CD8-positive, alpha-beta memory T cell (primary cell): ENCODE measurements around the gene MCM3AP. TPM values are rescaled to one million over a fixed set of nuclear protein-coding genes. Genes with fewer than 3 reads are reported as not detected.

ENCODE experiments used
- CTCF ChIA-PET: fragments of 350-600 bp; sonication (Branson Sonifier 250); formaldehyde crosslinking; loops from one replicate; lab custom pipeline; 2021; ENCODE audit warnings: antibody characterized with exemption; lab: Charles Lee
- POLR2A ChIA-PET: fragments of 350-600 bp; sonication (Branson Sonifier 250); formaldehyde crosslinking; loops from one replicate; lab custom pipeline; 2021; ENCODE audit warnings: antibody characterized with exemption; lab: Charles Lee
- DNase-seq, 5 donors: peaks; one replicate each; pipeline versions ENCODE4 v3.0.0 to v3.0.0-alpha.2; 2020 to 2022; ENCODE audit warnings: mixed read lengths in 1 of 5
- H3K27ac ChIP-seq: one replicate; pipeline ENCODE4 v1.7.0; 2013; ENCODE audit warnings: low read depth, mild to moderate bottlenecking, low read length, moderate library complexity
- H3K27me3 ChIP-seq: 2 replicates; pipeline ENCODE4 v1.7.0; 2013; ENCODE audit warnings: low read length, mild to moderate bottlenecking; ENCODE audit not compliant: insufficient read depth, poor library complexity, severe bottlenecking
- H3K36me3 ChIP-seq: 2 replicates; pipeline ENCODE4 v1.7.0; 2013; ENCODE audit warnings: mild to moderate bottlenecking, low read length, moderate library complexity; ENCODE audit not compliant: insufficient read depth
- H3K4me1 ChIP-seq: 2 replicates; pipeline ENCODE4 v1.7.0; 2013; ENCODE audit warnings: mild to moderate bottlenecking, low read length, moderate library complexity; ENCODE audit not compliant: insufficient read depth
- H3K4me3 ChIP-seq: 2 replicates; pipeline ENCODE4 v1.7.0; 2013; ENCODE audit warnings: mild to moderate bottlenecking, low read length
- H3K9me3 ChIP-seq: 2 replicates; pipeline ENCODE4 v1.7.0; 2013; ENCODE audit warnings: mild to moderate bottlenecking, low read length
- H3K27ac Mint-ChIP-seq, 8 donors: one replicate each; pipeline ENCODE4 v1.8.0; 2020 to 2021; ENCODE audit warnings: mixed read lengths in 8 of 8, mild to moderate bottlenecking in 6 of 8, inconsistent platforms in 3 of 8, moderate library complexity in 3 of 8
- H3K27me3 Mint-ChIP-seq, 2 donors: one replicate each; pipeline ENCODE4 v1.8.0; 2020 to 2021; ENCODE audit warnings: mixed read lengths in 2 of 2, mild to moderate bottlenecking in 1 of 2, moderate library complexity in 1 of 2
- H3K36me3 Mint-ChIP-seq, 3 donors: one replicate each; pipeline ENCODE4 v1.8.0; 2020 to 2021; ENCODE audit warnings: mixed read lengths in 3 of 3, inconsistent platforms in 1 of 3, mild to moderate bottlenecking in 1 of 3
- H3K4me1 Mint-ChIP-seq, 3 donors: one replicate each; pipeline ENCODE4 v1.8.0; 2020 to 2021; ENCODE audit warnings: mixed read lengths in 3 of 3, inconsistent platforms in 1 of 3, mild to moderate bottlenecking in 1 of 3
- H3K4me3 Mint-ChIP-seq, 7 donors: one replicate each; pipeline ENCODE4 v1.8.0; 2020 to 2021; ENCODE audit warnings: mixed read lengths in 7 of 7, mild to moderate bottlenecking in 6 of 7, moderate library complexity in 4 of 7, inconsistent platforms in 2 of 7
- H3K9me3 Mint-ChIP-seq, 5 donors: one replicate each; pipeline ENCODE4 v1.8.0; 2020 to 2022; ENCODE audit warnings: mixed read lengths in 5 of 5, mild to moderate bottlenecking in 3 of 5, moderate library complexity in 2 of 5, inconsistent platforms in 1 of 5
- polyA plus RNA-seq: library from polyadenylated mRNA; unstranded; fragments of 300-500 nt; fragmentation: Illumina TruSeq; gene quantifications from one replicate; pipeline ENCODE4 v1.2.3, GENCODE V29; 2021
- total RNA-seq, 2 experiments: library from RNA; stranded (reverse); gene quantifications; one replicate each; pipeline ENCODE4 v1.2.3, GENCODE V29; 2021

MCM3AP gene
- total and polyA plus RNA-seq, 3 experiments from 2014 or later: 56.7 to 133 (median 131) TPM

DNA sequence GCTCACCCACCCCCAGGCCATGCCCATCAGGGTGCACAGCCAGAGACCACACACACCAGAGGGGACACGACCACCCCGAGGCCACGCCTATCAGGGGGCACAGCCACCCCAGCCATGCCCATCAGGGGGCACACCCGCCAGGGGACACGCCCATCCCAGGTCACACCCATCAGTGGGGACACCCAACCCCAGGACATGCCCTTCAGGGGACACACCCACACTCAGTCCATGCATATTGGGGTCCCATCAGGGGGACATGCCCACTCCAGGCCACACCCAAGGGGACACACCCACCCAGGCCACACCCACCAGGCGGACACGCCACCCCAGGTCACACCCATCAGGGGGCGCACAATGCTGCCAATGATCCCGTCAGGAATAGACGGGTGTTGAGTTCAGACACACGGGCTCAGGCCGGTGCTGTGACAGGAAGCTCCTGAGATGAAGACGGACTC is 20.7 kb downstream of the MCM3AP start:
- H3K27ac ChIP-seq: no peak overlapping the region
- no peak for DNase-seq
- no peaks in the 10 kb centered on the region for H3K9me3 Mint-ChIP-seq
- H3K4me1 ChIP-seq: no peaks in the 10 kb centered on the region
- H3K27me3 ChIP-seq: no peaks in the 10 kb centered on the region
- H3K27ac Mint-ChIP-seq: peak overlapping the region in 1 of 8 donors; percentile 46
- no peaks in the 10 kb centered on the region for H3K9me3 ChIP-seq
- H3K4me3 Mint-ChIP-seq: no peak overlapping the region
- H3K27me3 Mint-ChIP-seq: no peaks in the 10 kb centered on the region
- H3K36me3 ChIP-seq: peaks cover 39% of the 10 kb centered on the region
- peaks cover 3 to 81% (median 11%) of the 10 kb centered on the region in 3 donors for H3K36me3 Mint-ChIP-seq
- no peaks in the 10 kb centered on the region for H3K4me1 Mint-ChIP-seq
- no peak overlapping the region for H3K4me3 ChIP-seq
- ChIA-PET CTCF (no interaction called here), POLR2A (no interaction called here)

DNA sequence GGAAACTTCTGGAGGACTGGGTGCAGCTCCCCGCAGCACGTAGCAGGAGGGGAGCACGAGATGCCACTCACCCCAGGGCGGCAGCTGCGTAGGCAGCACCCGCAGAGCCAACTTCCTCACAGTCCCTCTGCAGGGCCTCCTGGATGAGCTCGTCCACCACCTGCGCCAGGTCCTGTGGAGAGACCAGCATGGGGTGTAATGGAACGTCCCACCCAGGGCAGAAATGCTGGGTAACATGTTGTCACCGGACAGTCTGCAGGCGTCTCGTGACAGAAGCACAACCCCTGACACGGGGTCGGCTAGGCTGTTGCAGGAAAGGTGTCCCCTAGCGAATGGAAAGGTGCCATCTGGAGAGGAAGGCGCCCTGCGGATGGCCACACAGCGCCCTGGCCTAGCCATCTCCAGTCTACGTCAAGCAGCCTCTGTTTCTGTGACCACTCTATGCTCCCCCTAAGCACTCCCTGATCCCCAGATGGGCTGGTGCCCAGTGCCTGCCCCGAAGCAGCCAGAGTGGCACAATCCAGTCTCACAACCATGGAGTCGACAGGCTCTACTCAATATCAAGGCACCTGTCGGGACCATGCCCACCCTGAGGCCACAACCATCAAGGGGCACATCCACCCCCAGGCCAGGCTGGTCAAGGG is 21.2 kb downstream of the MCM3AP start:
- H3K4me3 ChIP-seq: no peak overlapping the region
- CTCF ChIA-PET: no interaction called here
- no peaks in the 10 kb centered on the region for H3K27me3 ChIP-seq
- Mint-ChIP-seq H3K4me3 (no peak overlapping the region), H3K27me3 (no peaks in the 10 kb centered on the region), H3K27ac (peak overlapping the region in 1 of 8 donors; percentile 87), H3K9me3 (no peaks in the 10 kb centered on the region), H3K36me3 (peaks cover 3 to 77% (median 11%) of the 10 kb centered on the region in 3 donors), H3K4me1 (no peaks in the 10 kb centered on the region)
- no peak overlapping the region for H3K27ac ChIP-seq
- POLR2A ChIA-PET: no interaction called here
- no peaks in the 10 kb centered on the region for H3K9me3 ChIP-seq
- no peaks in the 10 kb centered on the region for H3K4me1 ChIP-seq
- H3K36me3 ChIP-seq: peaks cover 39% of the 10 kb centered on the region
- DNase-seq: no peak

- no peak overlapping the region for H3K27ac ChIP-seq
- Mint-ChIP-seq H3K4me3 (no peak overlapping the region), H3K4me1 (peaks cover 17 to 24% (median 19%) of the 10 kb centered on the region in 3 donors), H3K9me3 (no peaks in the 10 kb centered on the region), H3K27ac (peak overlapping the region in 2 of 8 donors; percentile 29 to 61), H3K27me3 (no peaks in the 10 kb centered on the region), H3K36me3 (peaks cover 14 to 87% (median 25%) of the 10 kb centered on the region in 3 donors)
- peaks cover 21% of the 10 kb centered on the region for H3K4me1 ChIP-seq
- H3K9me3 ChIP-seq: no peaks in the 10 kb centered on the region
- no peaks in the 10 kb centered on the region for H3K27me3 ChIP-seq
- no peak overlapping the region for H3K4me3 ChIP-seq
- H3K36me3 ChIP-seq: peaks cover 56% of the 10 kb centered on the region
- ChIA-PET CTCF (interaction anchor here (0.7 kb wide), 1 partner anchor 126 kb away, joined by 3 read pairs; no protein-coding TSS in a partner anchor), POLR2A (no interaction called here)
- peak in 1 of 5 donors; percentile 10 for DNase-seq
Measured at GRCh38 chr21:46256501-46256994, 28.9 kb downstream of the MCM3AP start.

- H3K4me1 Mint-ChIP-seq: peaks cover 20 to 26% (median 22%) of the 10 kb centered on the region in 3 donors
- no peaks in the 10 kb centered on the region for H3K27me3 Mint-ChIP-seq
- no peak overlapping the region for H3K27ac ChIP-seq
- no peaks in the 10 kb centered on the region for H3K27me3 ChIP-seq
- H3K36me3 Mint-ChIP-seq: peaks cover 16 to 89% (median 26%) of the 10 kb centered on the region in 3 donors
- no peak overlapping the region for H3K4me3 Mint-ChIP-seq
- peak overlapping the region in 4 of 8 donors; percentile 47 to 79 (median 64) for H3K27ac Mint-ChIP-seq
- POLR2A ChIA-PET: no interaction called here
- H3K9me3 Mint-ChIP-seq: no peaks in the 10 kb centered on the region
- peaks cover 24% of the 10 kb centered on the region for H3K4me1 ChIP-seq
- H3K4me3 ChIP-seq: no peak overlapping the region
- no peaks in the 10 kb centered on the region for H3K9me3 ChIP-seq
- CTCF ChIA-PET: no interaction called here
- DNase-seq: no peak
- H3K36me3 ChIP-seq: peaks cover 57% of the 10 kb centered on the region
Measured at GRCh38 chr21:46255758-46256337, 29.6 kb downstream of the MCM3AP start.

- H3K27me3 ChIP-seq: no peaks in the 10 kb centered on the region
- POLR2A ChIA-PET: no interaction called here
- no peak for DNase-seq
- H3K4me1 Mint-ChIP-seq: peaks cover 26 to 33% (median 29%) of the 10 kb centered on the region in 3 donors
- no peaks in the 10 kb centered on the region for H3K9me3 ChIP-seq
- peaks cover 16 to 90% (median 28%) of the 10 kb centered on the region in 3 donors for H3K36me3 Mint-ChIP-seq
- H3K27me3 Mint-ChIP-seq: no peaks in the 10 kb centered on the region
- peaks cover 30% of the 10 kb centered on the region for H3K4me1 ChIP-seq
- no peak overlapping the region for H3K27ac ChIP-seq
- no peaks in the 10 kb centered on the region for H3K9me3 Mint-ChIP-seq
- H3K27ac Mint-ChIP-seq: peak overlapping the region in 6 of 8 donors; percentile 19 to 92 (median 82)
- peaks cover 60% of the 10 kb centered on the region for H3K36me3 ChIP-seq
- peak overlapping the region in 1 of 7 donors; percentile 7 for H3K4me3 Mint-ChIP-seq
- CTCF ChIA-PET: no interaction called here
- H3K4me3 ChIP-seq: no peak overlapping the region
Measured at GRCh38 chr21:46255166-46255565, 30.2 kb downstream of the MCM3AP start.

DNA sequence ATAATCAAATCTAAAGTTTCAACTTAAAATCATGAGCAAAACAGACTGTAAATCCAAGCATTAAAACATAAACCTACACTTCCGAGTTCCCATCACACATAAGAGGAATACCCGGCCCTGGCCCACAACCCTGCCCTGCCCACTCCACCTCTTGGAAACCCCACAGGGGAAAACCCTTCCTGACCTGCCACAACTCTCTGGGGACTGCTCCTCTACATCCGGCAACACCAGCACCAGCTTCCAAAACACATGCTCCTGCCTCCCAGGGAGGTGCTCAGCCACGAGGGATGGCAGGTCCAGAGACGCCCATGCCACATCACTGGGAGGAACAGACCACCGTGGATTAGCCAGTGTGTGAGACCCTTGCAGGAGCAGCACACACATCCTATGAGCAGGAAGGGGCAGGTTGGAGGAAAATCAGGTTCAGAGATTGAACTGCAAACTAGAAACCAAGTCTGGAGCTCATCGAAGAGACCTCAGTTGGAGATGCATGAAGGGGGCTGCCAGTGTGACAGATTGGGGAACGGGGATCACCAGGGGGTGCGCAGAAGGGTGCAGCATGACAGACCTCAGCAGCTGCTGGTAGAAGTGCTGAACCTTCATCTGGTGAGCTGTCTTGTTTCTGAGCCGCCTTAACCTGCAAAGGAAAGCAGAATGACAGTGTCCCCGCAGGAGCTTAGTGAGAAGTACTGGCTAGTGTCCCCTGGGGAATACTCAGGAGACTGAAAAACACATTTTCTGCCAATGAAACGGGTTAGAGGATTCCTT is 31.0 kb downstream of the MCM3AP start:
- peaks cover 16 to 94% (median 33%) of the 10 kb centered on the region in 3 donors for H3K36me3 Mint-ChIP-seq
- H3K4me3 Mint-ChIP-seq: peak overlapping the region in 3 of 7 donors; percentile 28 to 78 (median 54)

DNA sequence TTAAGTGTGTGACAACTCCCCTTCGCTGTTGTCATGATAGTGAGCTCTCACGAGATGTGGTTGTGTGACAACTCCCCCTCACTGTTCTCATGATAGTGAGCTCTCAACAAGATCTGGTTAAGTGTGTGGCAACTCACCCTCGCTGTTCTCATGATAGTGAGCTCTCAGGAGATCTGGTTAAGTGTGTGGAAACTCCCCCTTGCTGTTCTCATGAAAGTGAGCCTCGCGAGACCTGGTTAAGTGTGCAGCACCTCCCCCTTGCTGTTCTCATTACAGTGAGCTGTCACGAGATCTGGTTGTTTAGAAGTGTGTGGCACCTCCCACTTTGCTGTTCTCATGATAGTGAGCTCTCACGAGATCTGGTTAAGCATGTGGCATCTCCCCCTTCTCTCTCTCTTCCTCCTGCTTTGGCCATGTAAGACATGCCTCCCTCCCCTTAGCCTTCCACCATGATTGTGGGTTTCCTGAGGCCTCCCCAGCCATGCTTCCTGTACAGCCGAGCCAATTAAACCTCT is 31.7 kb downstream of the MCM3AP start:
- no peaks in the 10 kb centered on the region for H3K9me3 Mint-ChIP-seq
- POLR2A ChIA-PET: no interaction called here
- Histone ChIP-seq H3K27ac (no peak overlapping the region), H3K9me3 (no peaks in the 10 kb centered on the region), H3K27me3 (no peaks in the 10 kb centered on the region), H3K4me1 (peaks cover 32% of the 10 kb centered on the region), H3K4me3 (no peak overlapping the region), H3K36me3 (peaks cover 69% of the 10 kb centered on the region)
- H3K36me3 Mint-ChIP-seq: peaks cover 22 to 95% (median 34%) of the 10 kb centered on the region in 3 donors
- CTCF ChIA-PET: interaction anchor here (1.2 kb wide), 1 partner anchor 18 kb away, joined by 3 read pairs; no protein-coding TSS in a partner anchor
- H3K4me1 Mint-ChIP-seq: peaks cover 30 to 36% (median 34%) of the 10 kb centered on the region in 3 donors
- H3K27ac Mint-ChIP-seq: peak overlapping the region; percentile 71 to 97 (median 92)
- peak overlapping the region in 4 of 7 donors; percentile 28 to 78 (median 50) for H3K4me3 Mint-ChIP-seq
- H3K27me3 Mint-ChIP-seq: no peaks in the 10 kb centered on the region
- peak in 4 of 5 donors; percentile 11 to 60 (median 36) for DNase-seq

More for the DNA sequence above, 31.0 kb downstream of the MCM3AP start:
- H3K9me3 ChIP-seq: no peaks in the 10 kb centered on the region
- Mint-ChIP-seq H3K4me1 (peaks cover 30 to 34% (median 32%) of the 10 kb centered on the region in 3 donors), H3K9me3 (no peaks in the 10 kb centered on the region), H3K27me3 (no peaks in the 10 kb centered on the region), H3K27ac (peak overlapping the region; percentile 71 to 97 (median 92))
- ChIA-PET CTCF (no interaction called here), POLR2A (no interaction called here)
- no peak for DNase-seq
- peaks cover 32% of the 10 kb centered on the region for H3K4me1 ChIP-seq
- H3K27ac ChIP-seq: no peak overlapping the region
- no peaks in the 10 kb centered on the region for H3K27me3 ChIP-seq
- no peak overlapping the region for H3K4me3 ChIP-seq
- H3K36me3 ChIP-seq: peaks cover 68% of the 10 kb centered on the region
